Suprapubic skin (tissue), 4 donors: ENCODE results near the gene PRAMEF20. TPM values are rescaled to one million over a fixed set of nuclear protein-coding genes. Genes with fewer than 3 reads are reported as not detected.
"Not testable (repeated sequence)": the region's sequence is repeated elsewhere in the genome, so short reads cannot be mapped to it uniquely, and the experiment has no call there.

Experiments
- DNase-seq, 2 donors: peaks; one replicate each; pipeline ENCODE4 v3.0.0-alpha.2; 2019; ENCODE audit warnings: low spot score in 2 of 2
- H3K27ac ChIP-seq: fragments of 200-600 bp; sonication (generic); one replicate; pipeline ENCODE4 v1.5.1; 2019
- H3K27me3 ChIP-seq: fragments of 200-600 bp; sonication (generic); one replicate; pipeline ENCODE4 v1.5.1; 2019
- H3K36me3 ChIP-seq: fragments of 200-600 bp; sonication (generic); one replicate; pipeline ENCODE4 v1.5.1; 2019
- H3K4me1 ChIP-seq: fragments of 200-600 bp; sonication (generic); one replicate; pipeline ENCODE4 v1.5.1; 2019
- H3K4me3 ChIP-seq: fragments of 200-600 bp; sonication (generic); one replicate; pipeline ENCODE4 v1.5.1; 2019; ENCODE audit warnings: mild to moderate bottlenecking
- H3K9me3 ChIP-seq: fragments of 200-600 bp; sonication (generic); one replicate; pipeline ENCODE4 v1.5.1; 2019
- WGBS: methylation state at CpG from one replicate; pipeline ENCODE4 v1.1.5; 2018; 5-methylcytosine and 5-hydroxymethylcytosine counted together
- total RNA-seq, 4 donors: library from RNA; depleted of rRNA; stranded (reverse); fragments of >200 nt; gene quantifications; one replicate each; pipeline ENCODE4 v1.1.0, GENCODE V29; 2016

PRAMEF20 gene
- not detected for total RNA-seq

DNA sequence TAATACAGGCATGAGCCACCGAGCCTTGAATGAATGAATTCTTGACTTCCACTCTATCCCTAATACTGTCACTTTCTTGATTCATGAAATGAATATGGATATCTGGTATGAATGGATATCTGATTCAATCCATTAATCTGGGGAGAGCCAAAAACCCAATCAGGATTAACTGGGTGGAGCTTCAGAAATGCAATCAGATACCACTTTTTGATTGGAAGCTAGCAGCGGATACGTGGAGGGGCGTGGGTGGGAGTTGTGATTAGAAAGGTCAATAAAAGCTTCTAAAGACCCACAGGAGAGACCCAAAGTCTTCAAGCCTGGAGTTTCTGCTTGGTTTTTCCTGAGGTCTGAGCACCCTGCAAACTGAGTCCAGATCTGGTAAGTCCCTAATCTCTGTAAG lies at the start of gene PRAMEF20:
PRAMEF20 (plus strand) TSS at position 301 of the 400 bp plus-strand sequence. CDS start 5,905 bp downstream, outside the sequence.
- not testable (repeated sequence) for H3K9me3 ChIP-seq, DNase-seq, H3K36me3 ChIP-seq, H3K4me3 ChIP-seq, H3K4me1 ChIP-seq, H3K27me3 ChIP-seq, H3K27ac ChIP-seq
- WGBS: 61% methylated on average over 4 of the region's 4 CpGs

DNA sequence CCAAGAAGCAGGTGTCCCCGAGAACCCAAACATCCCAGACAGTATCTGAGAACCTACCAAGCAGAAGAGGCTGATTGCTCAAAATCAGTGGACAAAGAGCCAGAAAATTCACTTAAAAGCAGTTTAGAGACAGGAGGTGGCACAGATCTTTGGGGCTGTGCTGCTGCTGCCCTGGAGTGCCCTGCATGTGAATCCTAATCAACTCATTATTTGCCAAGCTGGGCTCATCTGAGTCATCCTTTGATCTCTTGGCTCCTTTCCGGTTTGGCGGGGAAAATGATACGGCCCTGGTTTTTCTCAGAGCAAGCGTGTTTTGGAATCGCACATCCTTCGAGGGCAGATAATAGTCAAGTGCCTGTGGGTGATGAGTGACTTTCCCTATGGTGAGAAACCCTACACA lies 47.9 kb upstream of the PRAMEF20 start:
- H3K36me3 ChIP-seq, H3K4me3 ChIP-seq, H3K27ac ChIP-seq, DNase-seq, H3K27me3 ChIP-seq, H3K9me3 ChIP-seq, H3K4me1 ChIP-seq: not testable (repeated sequence)
- 100% methylated on average over 1 of the region's 7 CpGs for WGBS

DNA sequence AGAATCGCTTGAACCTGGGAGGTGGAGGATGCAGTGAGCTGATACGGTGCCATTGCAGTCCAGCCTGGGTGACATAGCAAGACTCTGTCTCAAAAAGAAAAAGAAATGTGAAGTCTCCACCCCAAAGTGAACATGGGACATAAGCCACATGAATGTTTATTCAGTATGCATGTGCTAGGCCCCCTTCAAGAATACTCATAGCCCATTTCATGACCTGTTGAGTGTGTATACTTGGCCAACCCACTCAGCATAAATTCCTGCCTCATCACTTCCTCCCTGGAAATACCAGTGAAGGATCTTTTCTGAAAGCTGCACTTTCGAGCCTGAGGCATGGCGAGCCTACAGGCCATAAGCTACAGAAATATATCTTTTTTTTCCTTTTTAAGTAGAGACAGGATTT lies 45.3 kb upstream of the PRAMEF20 start:
- not testable (repeated sequence) for H3K27ac ChIP-seq, H3K4me3 ChIP-seq
- 86% methylated on average over 3 of the region's 4 CpGs for WGBS

DNA sequence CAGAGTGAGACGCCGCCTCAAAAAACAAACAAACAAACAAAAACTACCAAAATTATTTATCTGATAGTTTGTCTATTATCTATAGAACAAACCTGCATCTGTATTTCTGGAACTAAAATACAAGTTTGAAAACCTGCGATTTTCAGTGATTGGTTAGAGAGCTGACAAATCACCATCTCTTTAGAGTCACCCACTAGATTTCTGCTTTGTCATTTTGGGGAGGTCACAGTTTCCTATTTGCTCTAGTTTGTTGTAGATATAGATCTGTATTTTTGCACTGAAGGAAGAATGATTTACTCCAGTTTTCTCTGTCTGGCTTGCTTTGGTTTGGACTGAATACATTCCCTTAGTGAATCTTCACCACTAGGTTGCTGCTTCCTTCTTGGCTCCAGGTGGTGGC lies 43.7 kb upstream of the PRAMEF20 start:
- DNase-seq, H3K4me3 ChIP-seq, H3K27ac ChIP-seq, H3K36me3 ChIP-seq, H3K9me3 ChIP-seq, H3K4me1 ChIP-seq, H3K27me3 ChIP-seq: not testable (repeated sequence)
- 86% methylated on average over 3 of the region's 3 CpGs for WGBS

More for the DNA sequence above, 45.3 kb upstream of the PRAMEF20 start:
- H3K27me3 ChIP-seq, H3K9me3 ChIP-seq, DNase-seq, H3K4me1 ChIP-seq, H3K36me3 ChIP-seq: not testable (repeated sequence)

DNA sequence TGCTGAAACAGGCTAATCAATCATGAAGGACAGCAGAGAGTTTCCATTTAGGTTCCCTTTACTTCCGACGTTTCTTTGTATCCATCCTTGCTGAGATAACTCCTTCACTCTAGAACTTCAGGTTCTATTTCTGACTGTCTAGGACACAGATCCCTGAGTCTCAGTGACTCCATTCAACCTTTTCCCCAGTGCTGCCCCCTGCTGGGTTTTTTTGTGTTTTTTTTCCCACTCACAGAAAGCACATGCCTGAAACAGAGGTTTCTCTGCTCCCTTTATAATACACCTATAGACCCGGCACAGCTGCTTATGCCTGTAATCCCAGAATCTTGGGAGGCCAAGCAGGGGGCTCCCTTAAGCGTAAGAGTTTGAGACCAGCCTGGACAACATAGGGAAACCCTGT lies 41.7 kb upstream of the PRAMEF20 start:
- not testable (repeated sequence) for H3K27ac ChIP-seq, H3K4me3 ChIP-seq, H3K4me1 ChIP-seq, DNase-seq, H3K27me3 ChIP-seq, H3K36me3 ChIP-seq, H3K9me3 ChIP-seq
- WGBS: 77% methylated on average over 4 of the region's 4 CpGs

DNA sequence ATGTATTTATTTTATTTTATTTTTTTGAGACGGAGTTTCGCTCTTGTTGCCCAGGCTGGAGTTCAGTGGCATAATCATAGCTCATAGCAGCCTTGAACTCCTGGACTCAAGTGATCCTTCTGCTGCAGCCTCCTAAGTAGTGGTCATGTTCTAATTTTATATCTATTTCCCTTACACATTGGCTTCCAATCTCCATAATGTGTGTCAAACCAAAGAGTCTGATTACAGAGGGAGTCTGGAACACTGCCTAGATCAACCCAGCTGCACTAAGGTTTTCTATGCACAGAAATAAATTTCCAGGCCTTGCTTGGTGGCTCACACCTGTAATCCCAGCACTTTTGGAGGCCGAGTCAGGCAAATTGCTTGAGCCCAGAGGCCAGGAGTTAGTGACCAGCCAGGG lies 31.3 kb upstream of the PRAMEF20 start:
- not testable (repeated sequence) for H3K9me3 ChIP-seq, H3K36me3 ChIP-seq, DNase-seq, H3K4me3 ChIP-seq, H3K4me1 ChIP-seq, H3K27ac ChIP-seq, H3K27me3 ChIP-seq
- WGBS: 85% methylated on average over 3 of the region's 3 CpGs

DNA sequence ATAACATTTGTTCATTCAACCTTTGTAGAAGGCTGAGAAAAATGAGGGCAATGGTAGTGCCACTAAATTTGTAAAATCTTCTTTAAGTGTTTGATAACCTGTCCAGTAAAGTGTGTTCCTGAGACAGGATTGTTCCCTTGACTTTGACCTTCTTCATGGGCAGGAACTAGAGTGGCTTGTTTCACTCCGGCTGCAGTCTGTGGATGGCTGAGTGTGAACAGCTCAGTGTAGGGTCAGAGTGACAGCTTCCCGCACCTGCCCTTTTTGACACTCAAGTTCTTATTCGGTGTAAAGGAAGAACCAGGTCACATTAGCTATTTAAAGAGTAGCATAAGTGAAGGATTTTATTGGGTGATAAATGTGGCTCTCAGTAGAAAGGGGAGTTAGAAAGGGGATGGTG lies 29.9 kb upstream of the PRAMEF20 start:
- not testable (repeated sequence) for H3K27me3 ChIP-seq, H3K36me3 ChIP-seq, H3K9me3 ChIP-seq, H3K27ac ChIP-seq, H3K4me3 ChIP-seq, DNase-seq, H3K4me1 ChIP-seq
- WGBS: 88% methylated on average over 3 of the region's 3 CpGs

DNA sequence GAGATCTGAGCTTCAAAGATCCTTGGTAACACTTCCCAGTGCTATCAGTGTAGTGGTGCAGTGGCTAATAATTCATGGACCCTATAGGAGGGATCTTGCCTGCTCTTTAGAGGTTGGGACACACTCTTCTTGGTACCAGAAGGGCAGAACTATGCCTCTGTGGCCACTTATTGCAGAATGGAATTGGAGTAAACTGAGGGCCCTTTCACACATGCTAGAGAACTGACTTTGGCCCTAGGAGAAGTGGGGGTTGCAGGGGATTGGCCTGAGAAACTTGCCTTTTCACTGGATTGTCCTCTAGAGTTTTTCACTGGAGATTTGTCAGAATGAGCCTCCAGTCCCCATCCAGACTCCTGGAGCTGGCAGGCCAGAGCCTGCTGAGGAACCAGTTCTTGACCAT lies 20.9 kb upstream of the PRAMEF20 start, which contains the start of gene PRAMEF17:
PRAMEF17 (plus strand) TSS at position 301 of the 400 bp plus-strand sequence; CDS start at position 327, 26 bp downstream.
- not testable (repeated sequence) for H3K4me3 ChIP-seq, H3K27ac ChIP-seq, H3K36me3 ChIP-seq, H3K4me1 ChIP-seq, H3K9me3 ChIP-seq, DNase-seq, H3K27me3 ChIP-seq

DNA sequence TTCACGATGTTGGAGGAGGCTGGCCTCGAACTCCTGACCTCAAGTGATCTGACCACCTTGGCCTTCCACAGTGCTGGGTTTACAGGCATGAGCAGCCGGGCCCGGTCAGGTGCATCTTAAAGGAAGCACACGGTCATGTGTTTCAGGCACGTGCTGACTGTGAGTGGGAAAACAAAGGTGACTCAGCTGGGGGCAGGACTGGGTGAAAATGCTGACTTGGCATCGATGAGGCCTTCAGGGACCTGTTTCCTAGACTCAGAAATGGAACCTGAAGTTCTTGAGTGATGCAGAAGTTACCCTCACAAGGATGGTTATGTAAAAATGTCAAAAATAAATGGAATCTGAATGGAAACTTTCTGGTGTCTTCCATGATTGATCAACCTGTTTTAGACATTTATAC lies 17.2 kb upstream of the PRAMEF20 start:
- not testable (repeated sequence) for H3K27me3 ChIP-seq, H3K4me1 ChIP-seq, H3K36me3 ChIP-seq, H3K9me3 ChIP-seq, H3K4me3 ChIP-seq, H3K27ac ChIP-seq, DNase-seq
- WGBS: 88% methylated on average over 7 of the region's 7 CpGs

DNA sequence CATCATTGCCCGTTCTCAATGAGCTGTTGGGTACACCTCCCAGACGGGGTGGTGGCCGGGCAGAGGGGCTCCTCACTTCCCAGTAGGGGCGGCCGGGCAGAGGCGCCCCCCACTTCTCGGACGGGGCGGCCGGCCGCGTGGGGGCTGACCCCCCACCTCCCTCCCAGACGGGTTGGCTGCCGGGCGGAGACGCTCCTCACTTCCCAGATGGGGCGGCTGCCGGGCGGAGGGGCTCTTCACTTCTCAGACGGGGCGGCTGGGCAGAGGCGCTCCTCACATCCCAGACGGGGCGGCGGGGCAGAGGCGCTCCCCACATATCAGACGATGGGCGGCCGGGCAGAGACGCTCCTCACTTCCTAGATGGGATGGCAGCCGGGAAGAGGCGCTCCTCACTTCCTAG lies 15.5 kb upstream of the PRAMEF20 start:
- not testable (repeated sequence) for DNase-seq, H3K4me1 ChIP-seq, H3K27ac ChIP-seq, H3K9me3 ChIP-seq, H3K27me3 ChIP-seq, H3K4me3 ChIP-seq, H3K36me3 ChIP-seq
- 98% methylated on average over 9 of the region's 32 CpGs for WGBS

DNA sequence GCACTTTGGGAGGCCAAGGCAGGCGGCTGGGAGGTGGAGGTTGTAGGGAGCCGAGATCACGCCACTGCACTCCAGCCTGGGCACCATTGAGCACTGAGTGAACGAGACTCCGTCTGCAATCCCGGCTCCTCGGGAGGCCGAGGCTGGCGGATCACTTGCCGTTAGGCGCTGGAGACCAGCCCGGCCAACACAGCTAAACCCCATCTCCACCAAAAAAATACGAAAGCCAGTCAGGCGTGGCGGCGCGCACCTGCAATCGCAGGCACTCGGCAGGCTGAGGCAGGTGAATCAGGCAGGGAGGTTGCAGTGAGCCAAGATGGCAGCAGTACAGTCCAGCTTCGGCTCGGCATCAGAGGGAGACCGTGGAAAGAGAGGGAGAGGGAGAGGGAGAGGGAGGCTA lies 14.9 kb upstream of the PRAMEF20 start:
- not testable (repeated sequence) for H3K36me3 ChIP-seq, H3K4me3 ChIP-seq, H3K27me3 ChIP-seq, H3K9me3 ChIP-seq, H3K4me1 ChIP-seq, H3K27ac ChIP-seq, DNase-seq
- 97% methylated on average over 8 of the region's 22 CpGs for WGBS
